Inflammatory macrophage (primary cell): ENCODE data around the gene GET4.

Source experiments
- DNase-seq, 2 donors: peaks; one replicate each; pipeline ENCODE4 v3.0.0-alpha.2; 2020 to 2022
- total RNA-seq, 18 experiments: gene quantifications; one replicate each; lab custom pipeline; 2026; ENCODE audit warnings: mixed read lengths in 6 of 18, inconsistent platforms in 2 of 18; lab: John Stamatoyannopoulos, UW

The GET4 gene
- 0.17 to 3.2 (median 0.81) reads per million in 18 experiments for total RNA-seq

- DNase-seq, result peak; percentile 94 to 97
Measured at GRCh38 chr7:876077-876971, at the start of gene GET4. GET4 (plus strand) TSS chr7:876554; CDS start chr7:876646, 92 bp downstream.

- no peak for DNase-seq
Measured at GRCh38 chr7:828793-829561, 47.4 kb upstream of the GET4 start.

GRCh38 chr7:830069-830468 lies 46.3 kb upstream of the GET4 start:
- no peak for DNase-seq

GRCh38 chr7:831596-832166 lies 44.7 kb upstream of the GET4 start:
- DNase-seq, result peak; percentile 12 to 14

- DNase-seq, result no peak
Measured at GRCh38 chr7:832167-832967, 44.0 kb upstream of the GET4 start, which contains the start of gene SUN1. SUN1 (plus strand) TSS chr7:832476; CDS start chr7:832525, 49 bp downstream.

- no peak for DNase-seq
Measured at GRCh38 chr7:832968-833424, 43.4 kb upstream of the GET4 start.

- no peak for DNase-seq
Measured at GRCh38 chr7:833601-834258, 42.6 kb upstream of the GET4 start.

GRCh38 chr7:834277-834676 lies 42.1 kb upstream of the GET4 start:
- DNase-seq, result no peak

- DNase-seq, result no peak
Measured at GRCh38 chr7:835021-835420, 41.3 kb upstream of the GET4 start.

GRCh38 chr7:835485-836401 lies 40.6 kb upstream of the GET4 start:
- peak in 1 of 2 donors; percentile 60 for DNase-seq

- DNase-seq, result peak; percentile 7 to 39
Measured at GRCh38 chr7:836429-836828, 39.9 kb upstream of the GET4 start.

GRCh38 chr7:837001-837400 lies 39.4 kb upstream of the GET4 start:
- DNase-seq, result no peak

- no peak for DNase-seq
Measured at GRCh38 chr7:840001-840600, 36.3 kb upstream of the GET4 start.

- DNase-seq, result no peak
Measured at GRCh38 chr7:841943-842342, 34.4 kb upstream of the GET4 start.

GRCh38 chr7:842431-843031 lies 33.8 kb upstream of the GET4 start:
- DNase-seq, result no peak

GRCh38 chr7:843230-843629 lies 33.1 kb upstream of the GET4 start:
- DNase-seq, result no peak

- no peak for DNase-seq
Measured at GRCh38 chr7:844043-844442, 32.3 kb upstream of the GET4 start.

GRCh38 chr7:844514-844913 lies 31.8 kb upstream of the GET4 start:
- DNase-seq, result no peak

- no peak for DNase-seq
Measured at GRCh38 chr7:845091-845490, 31.3 kb upstream of the GET4 start.

GRCh38 chr7:845731-846130 lies 30.6 kb upstream of the GET4 start:
- DNase-seq, result no peak
